SK-N-SH (cell line): ENCODE data around the gene CAMKMT. TPM values are rescaled to one million over a fixed set of nuclear protein-coding genes. Genes with fewer than 3 reads are reported as not detected.
A peak's percentile ranks its signal among the peaks of the same experiment; 100 is the strongest.

Experiments
- CTCF ChIA-PET: fragments of 300-600, 350-600 bp; formaldehyde crosslinking; extraction: SDS; loops from one replicate; lab custom pipeline; 2021; lab: Yijun Ruan, JAX
- POLR2A ChIA-PET: fragments of 350-600 bp; sonication (Branson Sonifier 250); formaldehyde crosslinking; extraction: SDS; loops from one replicate; lab custom pipeline; 2020; ENCODE audit warnings: antibody characterized with exemption, inconsistent platforms; lab: Yijun Ruan, JAX
- DNase-seq: peaks from one replicate; pipeline ENCODE4 v3.0.0; 2012
- H2AFZ ChIP-seq: fragments of 200-600 bp; sonication (generic); 2 replicates; pipeline ENCODE4 v1.8.1; 2016; ENCODE audit warnings: antibody characterized with exemption, mild to moderate bottlenecking, low read depth
- H3F3A ChIP-seq: fragments of 200-600 bp; sonication (generic); replicated peaks from 2 replicates; pipeline ENCODE3; 2016; ENCODE audit warnings: antibody characterized with exemption, mild to moderate bottlenecking; ENCODE audit not compliant: insufficient read depth
- H3K27ac ChIP-seq, 2 experiments: fragments of 200-500 bp in 1 of 2; fragments of 200-600 bp in 1 of 2; sonication (Bioruptor generic) in 1 of 2; sonication (generic), shearing (Covaris generic) in 1 of 2; 2 replicates each; pipeline versions ENCODE4 v1.5.1 to v1.6.1; 2014 to 2016; ENCODE audit warnings: low read depth in 2 of 2, inconsistent platforms in 1 of 2, low read length in 1 of 2, mild to moderate bottlenecking in 1 of 2, mixed read lengths in 1 of 2
- H3K27me3 ChIP-seq: fragments of 200-600 bp; sonication (generic), shearing (Covaris generic); 2 replicates; pipeline ENCODE4 v1.6.1; 2016; ENCODE audit warnings: mixed run types; ENCODE audit not compliant: insufficient read depth
- H3K36me3 ChIP-seq, 2 experiments: fragments of 200-500 bp in 1 of 2; fragments of 200-600 bp in 1 of 2; sonication (Bioruptor generic) in 1 of 2; sonication (generic) in 1 of 2; replicated peaks in 1 of 2; 2 replicates each; pipeline versions ENCODE3 to v1.5.1; 2014 to 2016; ENCODE audit warnings: low read length in 1 of 2, mild to moderate bottlenecking in 1 of 2; ENCODE audit not compliant: insufficient read depth in 2 of 2, control insufficient read depth in 1 of 2
- H3K4me1 ChIP-seq, 2 experiments: fragments of 200-500 bp in 1 of 2; fragments of 200-600 bp in 1 of 2; sonication (Bioruptor generic) in 1 of 2; sonication (generic), shearing (Covaris generic) in 1 of 2; 2 replicates each; pipeline versions ENCODE4 v1.5.1 to v1.6.1; 2014 to 2016; ENCODE audit warnings: low read depth in 1 of 2, low read length in 1 of 2, mixed run types in 1 of 2; ENCODE audit not compliant: insufficient read depth in 2 of 2, control insufficient read depth in 1 of 2
- H3K4me2 ChIP-seq: fragments of 200-600 bp; sonication (generic), shearing (Covaris generic); 2 replicates; pipeline ENCODE4 v1.6.1; 2017; ENCODE audit warnings: mixed run types
- H3K4me3 ChIP-seq, 2 experiments: fragments of 200-500 bp in 1 of 2; fragments of 200-600 bp in 1 of 2; sonication (Bioruptor generic) in 1 of 2; sonication (generic), shearing (Covaris generic) in 1 of 2; 2 replicates each; pipeline versions ENCODE4 v1.5.1 to v1.8.1; 2014 to 2016; ENCODE audit warnings: low read depth in 2 of 2, inconsistent platforms in 1 of 2, low read length in 1 of 2, mild to moderate bottlenecking in 1 of 2, mixed read lengths in 1 of 2, moderate library complexity in 1 of 2
- H3K79me2 ChIP-seq: fragments of 200-600 bp; sonication (generic); 2 replicates; pipeline ENCODE4 v1.8.1; 2017; ENCODE audit warnings: mild to moderate bottlenecking; ENCODE audit not compliant: insufficient read depth
- H3K9ac ChIP-seq: fragments of 200-600 bp; sonication (generic); 2 replicates; pipeline ENCODE4 v1.6.1; 2017; ENCODE audit warnings: mixed run types
- H3K9me2 ChIP-seq: fragments of 200-600 bp; sonication (generic); 2 replicates; pipeline ENCODE4 v1.6.1; 2017; ENCODE audit warnings: mixed run types
- H3K9me3 ChIP-seq: fragments of 200-600 bp; sonication (generic); 2 replicates; pipeline ENCODE4 v1.6.1; 2017; ENCODE audit warnings: mixed run types, mild to moderate bottlenecking, moderate library complexity
- H4K20me1 ChIP-seq: fragments of 200-600 bp; sonication (generic); 2 replicates; pipeline ENCODE4 v1.6.1; 2017; ENCODE audit warnings: mild to moderate bottlenecking, mixed run types; ENCODE audit not compliant: insufficient read depth
- ELF1 ChIP-seq: IDR thresholded peaks from 2 replicates; pipeline ENCODE4 v1.4.0; 2012
- FOSL2 ChIP-seq: IDR thresholded peaks from 2 replicates; pipeline ENCODE4 v1.4.0; 2012; ENCODE audit warnings: low read depth, mild to moderate bottlenecking, moderate library complexity, borderline replicate concordance
- FOXM1 ChIP-seq: IDR thresholded peaks from 2 replicates; pipeline ENCODE4 v1.4.0; 2012; ENCODE audit warnings: low read depth, mild to moderate bottlenecking
- GATA2 ChIP-seq: sonication (generic); formaldehyde crosslinking; IDR thresholded peaks from 2 replicates; pipeline ENCODE4 v1.5.0; 2020; ENCODE audit warnings: mild to moderate bottlenecking, missing genetic modification reagents
- IRF3 ChIP-seq: fragments of 150-350 bp; IDR thresholded peaks from 2 replicates; pipeline ENCODE4 v1.6.1; 2016; ENCODE audit warnings: mild to moderate bottlenecking, low read depth, low read length
- MAX ChIP-seq: IDR thresholded peaks from 2 replicates; pipeline ENCODE4 v1.4.0; 2012; ENCODE audit warnings: low read depth
- MEF2A ChIP-seq: IDR thresholded peaks from 2 replicates; pipeline ENCODE4 v1.4.0; 2012; ENCODE audit warnings: low read depth, borderline replicate concordance
- MXI1 ChIP-seq: IDR thresholded peaks from 2 replicates; pipeline ENCODE4 v1.6.1; 2012; ENCODE audit warnings: mild to moderate bottlenecking, low read depth, low read length, improper control_type of control experiment
- NRF1 ChIP-seq: IDR thresholded peaks from 2 replicates; pipeline ENCODE4 v1.6.1; 2012; ENCODE audit warnings: low read depth, mild to moderate bottlenecking, low read length
- PBX3 ChIP-seq: IDR thresholded peaks from 2 replicates; pipeline ENCODE4; 2012
- USF1 ChIP-seq: IDR thresholded peaks from 2 replicates; pipeline ENCODE4 v1.4.0; 2012; ENCODE audit warnings: low read depth, borderline replicate concordance
- USF2 ChIP-seq: fragments of 150-350 bp; IDR thresholded peaks from 2 replicates; pipeline ENCODE4 v1.6.1; 2017; ENCODE audit warnings: antibody characterized with exemption, low read length, low read depth, borderline replicate concordance
- YY1 ChIP-seq: IDR thresholded peaks from 2 replicates; pipeline ENCODE4 v1.4.0; 2012; ENCODE audit warnings: low read depth, mild to moderate bottlenecking
- WGBS: methylation state at CpG from one replicate; pipeline ENCODE4 v1.1.6; 2017; ENCODE audit warnings: low lambda C conversion rate; 5-methylcytosine and 5-hydroxymethylcytosine counted together
- polyA plus RNA-seq, 3 experiments: library from polyadenylated mRNA; depleted of rRNA; stranded (reverse); fragments of >200 nt; gene quantifications; 2 replicates each; pipeline ENCODE4 v1.2.3, GENCODE V29; 2012

Gene CAMKMT
- polyA plus RNA-seq, 1 of the 3 experiments (the other 2 are of a cell fraction) = 5.9 TPM

- CTCF ChIA-PET = interaction anchor here (0.9 to 3.6 kb wide), 5 partner anchors 8 to 100 kb away, joined by 3 to 29 read pairs (median 3); no protein-coding TSS in a partner anchor
These were observed 217.5 kb downstream of the CAMKMT start for GRCh38 chr2:44579115-44579836.

GRCh38 chr2:44579837-44580230 lies 218.1 kb downstream of the CAMKMT start:
- H3K9ac ChIP-seq = no peak overlapping the region
- no peak for DNase-seq
- CTCF ChIA-PET = interaction anchor here (0.6 to 3.6 kb wide), 5 partner anchors 9 to 210 kb away, joined by 3 to 29 read pairs (median 3); no protein-coding TSS in a partner anchor
- POLR2A ChIA-PET = no interaction called here
- TF ChIP-seq ELF1 (no peak), MEF2A (no peak), USF1 (no peak), USF2 (no peak), IRF3 (no peak), PBX3 (no peak), GATA2 (CRISPR knock-in tag) (no peak), FOXM1 (no peak), MAX (no peak), NRF1 (no peak), MXI1 (no peak)
- TF ChIP-seq, all 33 proteins: peak for 0
- H3K79me2 ChIP-seq = no peaks in the 10 kb centered on the region
- H3K4me3 ChIP-seq = no peak overlapping the region
- no peaks in the 10 kb centered on the region for H3K9me3 ChIP-seq
- no peak overlapping the region for H3K27ac ChIP-seq
- WGBS = 98% methylated on average over 2 of the region's 2 CpGs
- peaks cover 6% of the 10 kb centered on the region for H3F3A ChIP-seq
- no peak overlapping the region for H3K4me2 ChIP-seq
- H3K27me3 ChIP-seq = no peaks in the 10 kb centered on the region
- no peaks in the 10 kb centered on the region for H3K36me3 ChIP-seq
- H4K20me1 ChIP-seq = no peaks in the 10 kb centered on the region
- peaks cover 2 to 4% of the 10 kb centered on the region in 2 experiments; a peak in 2 of 4 replicates for H3K4me1 ChIP-seq
- H2AFZ ChIP-seq = no peak overlapping the region
- H3K9me2 ChIP-seq = no peaks in the 10 kb centered on the region

More at GRCh38 chr2:44579115-44579836, 217.5 kb downstream of the CAMKMT start:
- no peaks in the 10 kb centered on the region for H3K36me3 ChIP-seq
- no peak overlapping the region for H2AFZ ChIP-seq
- H3K79me2 ChIP-seq = no peaks in the 10 kb centered on the region
- H3K4me2 ChIP-seq = no peak overlapping the region
- H3K4me3 ChIP-seq = no peak overlapping the region
- DNase-seq = no peak
- no peaks in the 10 kb centered on the region for H4K20me1 ChIP-seq
- no peak overlapping the region for H3K9ac ChIP-seq
- no peaks in the 10 kb centered on the region for H3K9me3 ChIP-seq
- H3K27me3 ChIP-seq = no peaks in the 10 kb centered on the region
- peak; percentile 17; the same call in 1 of the 2 replicates for TF ChIP-seq FOSL2
- TF ChIP-seq MEF2A = no peak
- no peak for TF ChIP-seq YY1
- TF ChIP-seq, all 33 proteins: peak for 1
- Histone ChIP-seq H3K9me2 (no peaks in the 10 kb centered on the region), H3K27ac (no peak overlapping the region), H3F3A (peaks cover 6% of the 10 kb centered on the region), H3K4me1 (peaks cover 2 to 4% of the 10 kb centered on the region in 2 experiments; a peak in 2 of 4 replicates)
- 79% methylated on average over 6 of the region's 6 CpGs for WGBS
- POLR2A ChIA-PET = interaction anchor here (0.5 kb wide), 1 partner anchor 79 kb away, joined by 4 read pairs; no protein-coding TSS in a partner anchor
